ENCODE measurements around the gene KDM4B.
"Not testable (repeated sequence)": the region's sequence is repeated elsewhere in the genome, so short reads cannot be mapped to it uniquely, and the experiment has no call there.

Gene KDM4B

DNA sequence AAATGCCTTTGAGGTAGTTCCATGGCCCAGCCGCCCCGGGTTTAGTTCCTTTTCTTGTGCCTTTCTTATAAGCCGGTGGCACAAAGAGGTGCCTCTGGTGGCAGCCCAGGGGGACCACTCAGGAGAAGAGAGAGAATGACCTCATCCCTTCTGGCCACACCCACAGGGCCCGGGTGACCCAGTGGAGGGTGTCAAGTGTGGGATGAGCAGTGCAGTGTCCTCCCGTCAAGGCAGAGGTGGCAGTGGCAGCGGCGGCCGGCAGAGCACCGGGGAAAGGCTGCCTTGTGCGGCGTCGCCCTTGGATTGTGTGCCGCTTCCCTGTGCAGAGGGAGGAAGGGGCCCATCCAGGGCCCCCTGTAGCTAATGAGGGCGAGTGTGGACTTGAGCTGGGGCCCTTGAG is 47.9 kb downstream of the KDM4B start:
- no peak for DNase-seq

DNA sequence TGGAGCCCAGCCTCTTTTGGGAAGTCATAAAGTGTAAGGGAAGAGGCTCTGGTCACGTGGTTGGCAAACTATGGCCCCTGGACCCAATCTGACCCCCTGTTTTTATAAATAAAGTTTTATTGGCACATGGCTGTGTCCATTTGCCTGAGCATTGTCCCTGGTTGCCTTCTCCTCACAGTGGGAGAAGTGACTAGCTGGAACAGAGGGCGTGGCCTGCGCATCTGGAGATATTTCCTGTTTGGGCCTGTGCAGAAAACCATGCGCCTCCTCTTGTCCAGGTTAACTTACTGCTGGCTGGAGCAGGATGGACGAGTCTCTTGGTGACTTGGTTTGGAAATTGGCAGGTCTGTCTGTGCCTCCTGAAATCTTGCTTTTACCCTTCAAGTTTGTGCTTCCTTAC is 48.3 kb downstream of the KDM4B start:
- no peak for DNase-seq

DNA sequence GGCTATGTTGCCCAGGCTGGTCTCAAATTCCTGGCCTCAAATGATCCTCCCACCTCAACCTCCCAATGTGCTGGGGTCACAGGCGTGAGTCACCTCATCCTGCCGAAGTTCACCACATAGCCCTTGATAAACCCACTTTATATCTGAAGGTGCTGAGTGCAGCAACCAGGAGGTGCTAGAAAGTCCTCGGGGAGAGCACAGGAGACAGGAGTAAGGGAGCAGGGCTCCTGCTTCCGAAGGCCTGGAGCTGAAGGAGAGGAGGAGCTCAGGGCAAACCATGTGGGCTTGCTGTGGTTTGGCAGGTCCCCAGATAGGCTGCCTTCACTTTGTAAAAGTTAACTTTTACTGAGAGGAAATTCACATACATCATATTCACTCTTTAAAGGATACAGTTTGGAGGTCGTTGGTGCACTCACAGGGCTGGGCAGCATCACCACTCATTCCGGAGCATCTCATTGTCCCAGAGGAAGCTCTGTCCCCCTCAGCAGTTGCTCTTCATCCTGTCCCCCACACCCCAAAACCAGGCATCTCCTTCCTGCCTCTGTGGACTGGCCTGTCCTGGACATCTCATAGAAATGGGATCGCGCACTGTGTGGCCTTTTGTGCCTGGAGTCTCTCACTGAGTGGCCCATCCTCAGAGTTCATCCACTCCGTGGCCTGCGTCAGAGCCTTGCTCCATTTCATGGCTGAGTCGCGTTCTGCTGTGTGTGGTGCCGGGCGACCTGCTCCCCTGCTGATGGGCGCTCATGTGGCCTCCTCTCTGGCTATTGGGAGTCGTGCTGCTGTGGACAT is 49.5 kb downstream of the KDM4B start:
- no peak for DNase-seq

DNA sequence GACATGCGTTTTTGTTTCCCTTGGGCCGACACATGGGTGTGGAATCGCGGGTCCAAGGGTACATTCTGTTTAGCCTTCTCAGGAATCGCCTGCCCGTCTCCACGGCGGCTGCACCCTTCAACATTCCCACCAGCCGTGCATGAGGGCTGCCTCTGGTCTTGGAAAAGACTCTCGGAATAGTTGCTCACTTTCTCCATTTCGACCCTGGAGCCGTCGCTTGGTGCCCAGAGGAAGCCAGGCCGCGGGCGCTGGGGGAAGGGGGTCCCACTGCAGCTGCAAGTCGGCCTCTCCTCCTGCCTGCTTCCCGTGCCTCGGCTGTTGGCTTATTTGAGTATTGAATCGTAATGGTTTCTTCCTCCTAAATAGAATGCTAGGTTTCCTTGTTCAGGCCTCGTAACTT is 51.5 kb downstream of the KDM4B start:
- no peak for DNase-seq

DNA sequence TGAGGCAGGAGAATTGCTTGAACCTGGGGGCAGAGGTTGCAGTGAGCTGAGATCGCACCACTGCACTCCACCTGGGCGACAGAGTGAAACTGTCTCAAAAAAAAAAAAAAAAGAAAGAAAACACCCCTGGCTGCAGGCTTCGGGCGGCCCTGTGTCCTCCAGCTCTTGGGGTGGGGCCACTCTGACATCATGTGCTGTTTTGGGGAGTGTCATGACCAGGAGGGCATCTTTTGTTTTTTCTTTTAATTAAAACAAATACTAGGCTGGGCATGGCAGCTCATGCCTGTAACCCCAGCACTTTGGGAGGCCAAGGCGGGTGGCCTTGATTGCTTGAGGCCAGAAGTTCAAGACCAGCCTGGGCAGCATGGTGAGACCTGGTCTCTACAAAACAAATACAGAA is 52.1 kb downstream of the KDM4B start:
- DNase-seq = no peak

DNA sequence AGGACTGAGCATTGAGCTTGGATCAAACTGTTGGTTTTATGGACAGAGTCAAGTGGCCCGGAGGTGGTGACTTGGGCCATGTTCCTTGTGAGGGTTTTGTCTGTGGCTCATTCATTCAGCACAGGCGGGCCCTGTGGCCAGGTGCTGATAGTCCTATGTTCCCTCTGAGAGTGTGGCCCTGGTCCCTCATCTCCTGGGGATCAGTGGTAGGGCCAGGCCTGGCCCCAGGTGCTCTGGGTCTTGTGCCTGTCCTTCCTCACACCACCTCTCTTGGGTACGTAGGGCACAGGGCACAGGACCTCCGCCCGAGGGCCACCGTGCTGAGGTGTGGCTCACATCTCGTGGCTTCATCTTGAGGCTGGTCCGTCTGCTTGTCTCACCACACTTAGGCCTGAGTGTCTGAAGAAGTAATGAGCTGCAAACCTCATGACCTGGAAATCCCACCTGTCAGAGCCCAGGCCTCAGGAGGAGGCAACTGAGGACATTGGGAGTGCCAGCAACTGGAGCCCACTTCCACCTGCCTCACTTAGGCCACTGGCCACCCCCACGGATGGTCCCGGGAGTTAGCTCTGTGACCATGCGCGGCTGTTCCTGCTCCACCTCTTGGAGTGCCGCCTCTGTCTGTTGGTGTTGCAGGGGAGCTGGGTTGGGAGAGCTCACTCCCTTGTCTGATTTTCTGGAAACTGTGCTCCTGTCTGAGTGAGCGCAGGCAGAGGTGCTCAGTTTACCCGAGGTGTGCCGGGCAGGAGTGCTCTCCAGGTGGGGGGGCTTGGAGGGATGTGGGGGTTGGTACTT is 53.4 kb downstream of the KDM4B start:
- DNase-seq = no peak

DNA sequence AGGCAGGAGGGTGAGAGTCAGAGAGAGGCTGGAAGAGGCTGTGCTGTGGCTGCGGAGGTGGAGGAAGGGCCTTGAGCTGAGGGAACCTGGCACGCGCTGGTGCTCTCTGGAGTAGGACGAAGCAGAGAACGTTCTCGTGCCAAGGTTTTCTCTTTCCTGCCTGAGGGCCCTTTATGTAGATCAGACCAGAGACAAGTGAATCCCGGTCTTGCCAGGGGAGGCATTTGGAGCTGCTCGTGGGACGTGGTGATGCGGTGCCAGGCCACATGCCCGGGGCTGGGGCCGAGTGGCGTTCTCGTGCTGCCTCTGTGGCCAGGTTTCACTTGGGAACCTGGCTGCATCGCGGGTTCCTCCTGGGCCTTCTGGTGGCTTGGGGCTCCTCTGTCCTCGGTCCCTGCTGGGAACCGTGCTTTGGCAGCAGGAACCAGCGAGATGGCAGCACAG is 54.2 kb downstream of the KDM4B start:
- no peak for DNase-seq

DNA sequence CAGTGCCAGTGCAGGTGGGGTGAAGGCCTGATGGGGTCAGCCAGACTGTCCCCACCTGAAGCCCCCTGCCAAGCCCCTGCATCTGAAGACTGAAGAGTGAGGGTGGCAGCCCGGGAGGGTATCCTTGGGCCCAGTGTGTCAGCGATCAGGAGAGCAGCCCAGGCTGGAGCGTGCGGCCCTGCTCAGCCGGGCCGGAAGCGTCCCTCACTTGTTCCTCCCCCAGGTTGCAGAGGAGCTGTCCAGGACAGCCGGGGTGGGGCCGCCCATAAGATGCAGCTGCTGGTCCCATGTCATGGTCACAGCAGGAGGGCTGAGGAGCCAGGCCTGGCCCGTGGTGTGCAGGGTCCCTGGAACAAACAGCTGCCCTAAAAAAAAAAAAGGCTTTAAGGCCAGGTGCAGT is 55.4 kb downstream of the KDM4B start:
- no peak for DNase-seq

DNA sequence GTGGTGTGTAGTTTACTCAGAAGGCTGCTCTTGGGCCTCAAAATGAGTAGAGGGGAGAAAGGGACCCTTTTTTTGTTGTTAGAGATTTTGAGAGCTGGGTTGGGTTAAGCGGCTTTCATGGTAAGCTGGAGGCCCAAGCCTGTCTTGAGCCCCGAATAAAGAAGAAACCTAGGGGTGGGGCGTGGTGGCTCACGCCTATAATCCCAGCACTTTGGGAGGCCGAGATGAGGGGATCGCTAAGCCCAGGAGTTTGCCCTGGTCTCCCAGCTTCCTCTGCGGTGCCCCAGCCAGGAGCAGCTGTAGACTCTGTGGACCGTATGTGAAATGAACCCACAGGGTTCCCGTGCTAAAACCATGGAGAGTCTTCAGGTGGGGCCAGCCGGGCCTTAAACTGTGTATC is 56.1 kb downstream of the KDM4B start:
- DNase-seq = no peak

DNA sequence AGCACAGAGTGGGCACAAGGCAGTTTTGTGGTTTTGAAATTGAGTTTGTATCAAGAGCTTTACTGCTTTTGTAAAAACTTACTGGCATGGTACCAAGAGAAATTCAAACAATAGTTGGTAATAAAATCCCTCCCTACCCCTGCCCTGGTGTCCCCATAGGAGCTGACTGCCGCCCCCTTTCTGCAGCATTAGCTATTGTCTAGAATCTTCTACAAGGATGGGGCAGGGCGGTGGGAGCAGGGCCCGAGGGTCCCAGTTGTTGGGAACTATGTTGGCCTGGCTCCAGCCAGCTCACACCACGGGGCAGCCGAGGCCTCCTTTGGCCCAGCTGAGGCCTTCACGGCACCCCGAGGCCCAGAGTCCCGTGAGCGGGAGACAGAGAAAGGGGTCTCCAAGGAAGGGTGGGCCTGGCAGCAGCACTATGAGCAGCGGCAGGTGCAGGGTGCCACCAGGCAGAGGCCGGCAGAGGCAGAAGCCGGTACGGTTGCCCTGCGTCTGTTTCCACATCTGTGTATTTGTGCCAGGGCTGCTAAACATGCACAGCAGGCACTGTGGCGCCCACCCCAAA is 57.9 kb downstream of the KDM4B start:
- DNase-seq = no peak

DNA sequence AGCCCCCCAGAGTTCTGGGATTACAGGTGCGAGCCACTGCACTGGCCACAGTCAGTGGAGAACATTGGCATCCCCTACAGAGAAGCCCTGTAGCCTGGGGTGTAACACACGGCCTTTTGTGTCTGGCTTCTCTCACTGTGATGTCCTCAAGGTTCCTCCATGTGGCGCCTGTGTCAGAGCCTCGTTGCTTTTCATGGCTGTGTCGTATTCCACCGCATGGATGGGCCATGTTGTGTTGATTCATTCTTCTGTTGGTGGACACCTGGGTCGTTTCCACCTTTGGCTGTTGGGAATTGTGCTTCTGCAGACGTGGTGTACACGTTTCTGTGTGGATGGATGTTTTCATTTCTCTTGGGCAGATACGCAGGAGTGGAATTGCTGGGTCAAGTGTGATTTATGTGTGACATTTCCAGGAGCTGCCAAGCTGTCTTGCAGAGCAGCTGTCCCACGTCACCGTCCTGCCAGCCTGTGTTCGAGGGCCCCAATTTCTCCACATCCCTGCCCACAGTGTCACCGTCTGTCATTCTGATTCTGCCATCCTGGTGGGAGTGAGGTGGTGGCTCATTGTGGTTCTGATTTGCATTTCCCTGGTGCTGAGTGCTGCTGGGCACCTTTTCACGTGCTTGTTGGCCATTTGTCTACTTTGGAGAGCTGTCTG is 59.4 kb downstream of the KDM4B start:
- DNase-seq = no peak

DNA sequence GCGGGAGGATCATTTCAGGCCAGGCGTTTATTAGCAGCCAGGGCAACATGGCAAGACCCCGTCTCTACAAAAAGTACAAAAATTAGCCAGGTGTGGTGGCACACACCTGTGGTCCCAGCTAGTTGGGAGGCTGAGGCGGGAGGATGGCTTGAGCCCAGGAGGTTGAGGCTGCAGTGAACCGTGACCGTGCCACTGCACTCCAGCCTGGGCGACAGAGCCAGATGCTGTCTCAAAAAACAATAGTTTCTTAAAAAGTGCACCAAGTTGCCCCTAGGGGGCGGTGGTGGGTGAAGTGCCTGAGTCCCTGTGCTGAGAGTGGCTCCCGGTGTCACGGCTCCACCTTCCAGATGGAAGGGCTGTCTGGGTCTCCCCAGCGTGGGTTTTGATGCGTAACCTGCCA is 60.7 kb downstream of the KDM4B start:
- not testable (repeated sequence) for DNase-seq

DNA sequence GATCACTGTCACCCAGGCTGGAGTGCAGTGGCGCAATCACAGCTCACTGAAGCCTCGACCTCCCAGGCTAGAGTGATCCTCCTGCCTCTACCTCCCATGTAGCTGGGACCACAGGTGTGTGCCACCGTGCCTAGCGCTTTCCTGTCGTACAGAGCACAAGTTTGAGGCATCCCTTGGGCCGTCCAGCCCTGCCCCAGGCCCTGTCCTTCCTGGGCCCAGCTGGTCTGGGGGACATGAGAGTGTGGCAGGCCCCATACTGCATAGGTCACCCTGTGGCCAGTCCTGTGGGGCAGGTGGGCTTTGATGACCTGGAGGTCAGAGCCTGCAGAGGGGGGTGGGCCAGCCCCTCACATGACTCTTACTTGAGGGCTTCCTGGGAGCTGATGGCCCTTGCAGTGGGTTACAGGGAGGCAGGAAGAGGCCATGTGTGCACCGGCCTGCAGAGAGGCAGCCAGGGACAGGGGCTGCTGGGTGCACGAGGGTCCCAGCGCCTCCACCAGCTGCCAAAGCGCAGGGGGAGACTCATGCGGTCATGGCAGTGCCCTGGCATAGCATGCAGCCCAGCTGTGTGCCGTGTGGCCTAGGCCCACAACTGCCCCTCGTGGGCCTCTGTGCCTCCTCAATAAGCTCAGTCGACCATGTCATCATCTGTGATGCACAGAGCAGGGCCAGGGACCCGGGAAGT is 61.4 kb downstream of the KDM4B start:
- DNase-seq = no peak

DNA sequence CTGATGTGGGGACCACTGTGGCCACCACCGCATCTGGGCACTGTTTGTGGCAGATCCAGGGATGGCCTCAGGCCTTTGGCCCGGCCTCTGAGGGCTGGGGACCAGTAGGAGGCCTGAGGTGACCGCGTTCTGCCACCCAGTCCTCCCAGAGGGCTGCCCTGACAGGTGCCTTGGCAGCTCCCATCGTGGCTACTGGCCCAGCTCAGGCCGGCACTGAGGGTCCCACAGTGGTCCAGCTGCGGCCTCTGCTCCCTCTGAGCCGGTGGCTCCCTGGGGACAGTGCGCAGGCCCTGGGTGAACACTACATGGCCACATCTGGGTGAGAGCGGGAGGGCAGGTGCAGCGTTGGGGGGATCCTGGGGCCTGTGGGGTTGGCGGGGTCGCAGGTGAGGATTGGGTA is 61.9 kb downstream of the KDM4B start:
- DNase-seq = no peak

DNA sequence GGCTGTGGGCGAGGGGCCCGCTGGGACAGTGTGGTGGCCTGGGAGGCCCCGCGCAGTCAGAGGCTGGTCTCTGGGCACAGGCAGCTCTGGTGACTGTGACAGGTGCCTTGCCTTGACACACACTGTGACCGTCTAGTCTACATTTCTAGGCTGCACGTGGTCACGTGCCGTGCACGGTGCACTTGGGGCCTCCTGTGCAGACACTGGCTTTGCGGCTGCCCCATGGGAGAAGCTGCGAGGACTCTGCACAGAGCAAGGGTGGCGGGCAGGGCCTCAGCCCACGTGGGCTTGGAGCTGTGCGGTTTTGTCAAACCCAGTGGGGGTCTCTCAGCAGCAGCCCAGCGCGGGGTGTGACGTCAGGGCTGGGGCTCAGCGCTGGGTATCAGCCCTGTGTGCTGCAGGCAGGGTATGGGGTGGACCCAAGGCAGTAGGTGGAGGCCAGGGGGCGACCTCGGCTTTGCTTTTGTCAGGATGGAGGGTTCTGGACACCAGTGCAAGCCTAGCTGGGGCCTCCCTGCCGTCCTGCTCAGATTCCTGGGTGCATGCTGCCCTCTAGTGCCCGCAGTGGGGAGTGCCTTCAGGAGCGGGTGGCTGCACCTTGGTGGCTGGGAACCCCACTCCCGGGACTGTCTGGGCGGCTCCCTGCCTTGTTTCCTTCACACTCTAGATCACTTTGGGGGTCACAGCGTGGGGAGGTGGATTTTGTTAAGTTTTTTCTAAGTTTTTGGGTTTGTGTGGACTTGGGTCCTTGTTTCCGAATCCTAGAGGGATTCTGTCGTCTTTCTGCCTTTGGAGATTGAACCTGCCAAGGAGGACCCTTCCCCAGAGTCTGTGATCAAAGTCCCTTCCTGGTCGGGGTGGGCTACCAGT is 62.6 kb downstream of the KDM4B start:
- DNase-seq = no peak

DNA sequence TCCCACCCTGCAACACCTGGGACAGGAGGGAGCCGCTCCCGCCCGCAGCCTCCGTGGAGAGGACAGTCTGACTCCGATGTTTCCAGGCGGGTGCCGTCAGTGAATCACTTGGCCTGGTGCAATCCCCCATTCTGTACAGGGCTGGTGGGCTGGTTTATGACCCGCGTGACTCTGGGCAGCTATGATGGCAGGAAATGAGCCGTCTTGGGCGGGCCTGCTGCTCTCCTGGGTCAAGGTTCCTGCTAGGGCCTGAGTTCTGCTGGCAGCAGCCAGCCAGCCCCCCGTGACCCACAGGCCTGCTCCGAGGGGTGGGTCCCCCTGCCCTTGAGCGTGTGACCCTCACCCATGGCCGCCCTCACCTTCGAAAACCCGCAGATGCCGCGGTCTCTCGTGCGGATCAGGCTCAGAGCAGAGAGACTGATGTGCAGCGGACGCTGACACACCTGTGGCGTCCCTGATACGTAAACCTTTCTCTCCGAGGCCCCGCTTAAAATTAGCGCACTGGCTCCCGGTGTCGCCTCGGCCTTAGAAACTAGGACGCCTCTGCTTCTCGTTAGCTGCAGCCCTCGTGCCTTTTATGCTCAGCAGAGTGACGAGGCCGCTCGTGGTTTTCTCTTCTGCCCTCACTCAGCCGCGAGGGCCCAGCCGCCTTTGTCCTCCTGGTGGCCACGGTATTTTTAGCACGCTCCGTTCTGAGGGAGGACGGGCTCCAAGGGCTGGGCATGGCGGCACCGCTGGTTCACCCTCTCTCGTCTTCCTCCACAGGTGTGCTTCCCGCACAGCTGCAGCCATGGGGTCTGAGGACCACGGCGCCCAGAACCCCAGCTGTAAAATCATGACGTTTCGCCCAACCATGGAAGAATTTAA is 63.4 kb downstream of the KDM4B start:
- no peak for DNase-seq

DNA sequence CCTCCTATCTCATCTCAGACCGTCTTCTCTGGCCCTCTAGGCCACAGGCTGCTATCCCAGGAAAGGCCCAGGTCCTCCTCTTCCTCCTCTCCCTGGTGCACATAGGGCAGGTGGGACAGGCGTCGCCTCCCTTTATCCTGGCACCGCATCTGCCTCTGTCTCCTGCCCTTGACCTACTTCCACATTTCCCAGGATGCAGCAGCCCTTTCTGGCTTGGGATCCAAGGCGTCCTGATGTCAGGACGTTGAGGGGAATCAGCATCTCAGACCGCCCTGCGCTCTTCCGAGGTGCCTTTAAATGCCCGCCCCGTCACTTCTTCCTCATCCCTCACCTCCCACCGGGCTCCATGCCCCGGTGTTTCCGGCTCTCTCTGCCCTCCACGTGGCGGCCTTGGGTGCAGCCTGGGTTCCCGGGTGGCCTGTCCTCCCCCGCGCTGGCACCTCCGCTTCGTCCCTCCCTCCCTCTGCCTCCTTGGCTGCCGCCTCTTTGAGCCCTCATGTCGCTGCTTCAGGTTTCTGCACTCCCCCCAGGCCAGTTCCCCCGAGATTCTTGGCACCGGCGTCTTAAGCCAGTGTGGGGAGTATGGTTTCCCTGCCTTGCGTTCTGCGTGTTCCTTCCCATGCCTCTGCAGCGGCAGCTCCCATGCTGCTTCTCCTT is 66.3 kb downstream of the KDM4B start:
- no peak for DNase-seq

DNA sequence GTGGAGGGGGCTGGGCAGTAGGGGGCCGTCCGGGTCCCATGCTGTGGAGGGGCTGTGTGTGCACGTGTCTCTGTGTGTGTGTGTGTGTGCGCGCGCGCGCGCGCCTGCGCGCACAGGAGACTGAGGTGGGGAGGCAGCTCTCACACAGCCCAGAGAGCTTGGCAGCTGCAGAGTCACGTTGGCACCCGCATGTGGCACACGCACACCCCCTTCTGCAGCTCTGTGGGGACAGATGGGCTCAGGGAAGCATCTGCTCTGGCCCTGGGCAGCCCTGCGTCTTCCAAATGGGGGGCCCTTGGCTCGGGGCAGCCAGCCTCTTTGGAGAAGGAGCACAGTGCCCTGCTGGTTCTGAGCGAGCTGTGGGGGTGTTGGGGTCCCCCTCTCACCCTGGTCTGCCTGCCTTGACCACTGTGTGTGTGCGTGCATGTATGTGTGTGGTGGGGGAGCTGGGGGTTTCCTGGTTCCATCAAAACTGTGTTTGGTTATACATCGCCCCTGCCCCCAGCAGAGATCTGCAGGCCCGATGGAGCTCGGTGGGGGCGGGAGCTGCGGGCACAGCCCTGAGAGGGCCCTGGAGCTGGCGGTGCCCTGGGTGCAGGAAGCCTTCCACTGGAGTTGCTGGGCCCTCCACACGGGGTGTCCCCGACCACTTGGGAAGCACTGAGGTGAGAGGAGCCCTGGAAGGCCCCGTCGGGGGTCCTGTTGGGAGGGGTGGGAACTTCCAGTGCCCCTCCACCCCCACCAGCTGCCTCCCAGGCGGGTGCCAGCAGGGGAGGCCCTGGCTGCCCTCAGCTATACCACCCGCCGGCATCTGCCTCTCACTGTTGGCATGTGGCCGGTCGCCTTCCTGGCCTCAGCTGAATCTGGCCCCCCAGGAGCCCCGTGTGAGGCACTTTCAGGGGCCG is 67.1 kb downstream of the KDM4B start:
- DNase-seq = no peak

Measured in SIG-M5 (cell line).